NCI-H2081 treated with DMSO at 0.1 percent for 48 hours (cell line): ENCODE results near the gene TP73.
A peak's percentile ranks its signal among the peaks of the same experiment; 100 is the strongest.
"Not testable (repeated sequence)": the region's sequence is repeated elsewhere in the genome, so short reads cannot be mapped to it uniquely, and the experiment has no call there.

Experiments used
- DNase-seq: peaks from one replicate; lab custom pipeline; 2025; lab: John Stamatoyannopoulos, UW

Gene TP73

DNA sequence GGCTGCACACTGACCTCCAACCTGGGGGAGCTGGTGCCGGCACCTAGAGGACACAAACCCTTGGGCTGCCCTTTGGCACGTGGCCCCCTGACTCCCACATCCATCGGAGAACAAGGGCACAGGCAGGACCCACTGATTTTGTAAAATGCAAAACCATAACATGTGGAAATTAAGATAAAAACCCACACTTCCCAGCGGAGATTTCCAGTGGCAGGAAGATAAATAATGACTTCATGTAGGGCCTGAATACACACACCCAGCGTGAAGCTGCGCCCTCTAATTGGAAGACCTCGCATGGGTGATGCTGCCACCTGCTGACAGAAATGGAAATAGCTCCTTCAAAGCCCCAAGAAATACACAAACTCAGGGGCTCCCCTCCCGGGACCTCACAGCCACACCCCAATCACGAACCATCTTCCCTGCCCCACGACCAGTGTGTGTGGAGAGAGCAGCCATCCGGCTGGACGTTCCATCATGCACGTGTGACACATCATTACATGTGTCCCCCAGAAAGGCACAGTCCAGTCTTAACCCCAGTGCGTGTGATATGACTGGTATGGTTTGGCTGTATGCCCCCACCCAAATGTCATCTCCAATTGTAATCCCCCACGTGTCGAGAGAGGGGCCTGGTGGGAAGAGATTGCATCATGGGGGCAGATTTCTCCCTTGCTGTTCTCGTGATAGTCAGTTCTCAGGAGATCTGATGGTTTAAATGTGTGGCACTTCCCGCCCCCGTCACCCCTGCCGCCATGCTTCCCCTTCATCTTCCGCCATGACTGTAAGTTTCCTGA lies 33.2 kb upstream of the TP73 start:
- no peak for DNase-seq

DNA sequence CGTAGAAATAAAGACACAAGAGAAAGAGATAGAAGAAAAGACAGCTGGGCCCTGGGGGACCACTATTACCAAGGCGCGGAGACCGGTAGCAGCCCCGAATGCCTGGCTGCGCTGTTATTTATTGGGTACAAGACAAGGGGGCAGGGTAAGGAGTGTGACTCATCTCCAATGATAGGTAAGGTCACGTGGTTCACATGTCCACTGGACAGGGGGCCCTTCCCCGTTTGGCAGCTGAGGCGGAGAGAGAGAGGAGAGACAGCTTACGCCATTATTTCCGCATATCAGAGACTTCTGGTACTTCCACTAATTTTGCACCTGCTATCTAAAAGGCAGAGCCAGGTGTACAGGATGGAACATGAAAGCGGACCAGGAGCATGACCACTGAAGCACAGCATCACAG lies 31.6 kb upstream of the TP73 start:
- no peak for DNase-seq

DNA sequence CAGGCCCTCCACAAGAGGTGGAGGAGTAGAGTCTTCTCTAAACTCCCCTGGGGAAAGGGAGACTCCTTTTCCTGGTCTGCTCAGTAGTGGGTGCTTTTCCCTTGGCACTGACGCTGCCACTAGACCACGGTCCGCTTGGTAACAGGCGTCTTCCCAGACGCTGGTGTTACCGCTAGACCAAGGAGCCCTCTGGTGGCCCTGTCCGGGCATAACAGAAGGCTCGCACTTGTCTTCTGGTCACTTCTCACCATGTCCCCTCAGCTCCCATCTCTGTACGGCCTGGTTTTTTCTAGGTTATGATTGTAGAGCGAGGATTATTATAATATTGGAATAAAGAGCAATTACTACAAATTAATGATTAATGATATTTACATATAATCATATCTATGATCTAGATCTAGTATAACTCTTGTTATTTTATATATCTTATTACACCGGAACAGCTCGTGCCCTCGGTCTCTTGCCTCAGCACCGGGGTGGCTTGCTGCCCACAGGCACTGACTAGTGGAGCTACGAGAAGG lies 31.1 kb upstream of the TP73 start:
- not testable (repeated sequence) for DNase-seq

DNA sequence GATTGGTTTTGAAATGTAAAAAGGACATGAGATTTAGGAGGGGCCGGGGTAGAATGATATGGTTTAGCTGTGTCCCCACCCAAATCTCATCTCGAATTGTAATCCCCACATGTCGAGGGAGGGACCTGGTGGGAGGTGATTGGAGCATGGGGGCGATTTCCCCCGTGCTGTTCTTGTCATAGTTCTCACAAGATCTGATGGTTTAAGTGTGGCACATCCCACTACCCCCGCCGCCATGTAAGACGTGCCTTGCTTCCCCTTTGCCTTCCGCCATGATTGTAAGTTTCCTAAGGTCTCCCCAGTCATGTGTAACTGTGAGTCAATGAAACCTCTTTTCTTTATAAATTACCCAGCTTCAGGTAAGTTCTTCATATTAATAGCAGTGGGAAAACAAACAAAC lies 30.2 kb upstream of the TP73 start:
- not testable (repeated sequence) for DNase-seq

DNA sequence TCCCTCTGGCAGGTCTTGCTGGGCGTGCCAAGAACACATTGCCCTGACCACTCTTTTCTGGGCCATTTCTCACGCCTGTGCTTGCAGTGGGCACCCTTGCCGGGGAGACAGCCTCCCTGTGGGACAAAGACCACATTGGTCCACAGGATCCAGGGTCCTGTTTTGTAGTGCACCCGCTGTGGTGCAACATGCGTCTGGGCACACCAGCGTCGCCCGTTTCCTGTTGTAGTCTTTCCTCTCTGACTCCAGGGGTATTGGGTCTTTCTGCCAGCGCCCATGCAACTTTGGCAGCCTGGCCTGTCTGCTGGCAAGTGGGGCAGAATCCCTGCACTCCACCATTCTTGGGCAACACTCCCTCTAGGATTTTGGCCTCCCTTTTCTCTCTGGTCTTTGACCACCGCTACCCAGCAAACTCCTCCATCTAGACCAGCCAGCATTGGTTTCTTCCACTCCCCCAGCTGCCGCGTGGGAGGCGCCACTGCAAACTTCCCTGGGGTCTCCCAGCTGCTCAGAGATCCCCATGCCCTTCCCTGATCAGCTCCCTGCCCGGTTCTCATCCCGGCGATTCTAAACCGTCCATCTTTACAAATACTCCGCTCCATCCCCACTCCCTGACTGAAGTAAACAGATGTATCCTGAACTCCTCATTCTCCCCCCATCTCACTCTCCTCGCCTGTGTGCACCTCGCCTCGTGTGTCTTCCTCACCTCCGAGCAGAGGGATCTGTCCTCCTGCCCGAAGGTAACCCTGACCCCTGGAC lies 28.7 kb upstream of the TP73 start:
- DNase-seq = no peak

DNA sequence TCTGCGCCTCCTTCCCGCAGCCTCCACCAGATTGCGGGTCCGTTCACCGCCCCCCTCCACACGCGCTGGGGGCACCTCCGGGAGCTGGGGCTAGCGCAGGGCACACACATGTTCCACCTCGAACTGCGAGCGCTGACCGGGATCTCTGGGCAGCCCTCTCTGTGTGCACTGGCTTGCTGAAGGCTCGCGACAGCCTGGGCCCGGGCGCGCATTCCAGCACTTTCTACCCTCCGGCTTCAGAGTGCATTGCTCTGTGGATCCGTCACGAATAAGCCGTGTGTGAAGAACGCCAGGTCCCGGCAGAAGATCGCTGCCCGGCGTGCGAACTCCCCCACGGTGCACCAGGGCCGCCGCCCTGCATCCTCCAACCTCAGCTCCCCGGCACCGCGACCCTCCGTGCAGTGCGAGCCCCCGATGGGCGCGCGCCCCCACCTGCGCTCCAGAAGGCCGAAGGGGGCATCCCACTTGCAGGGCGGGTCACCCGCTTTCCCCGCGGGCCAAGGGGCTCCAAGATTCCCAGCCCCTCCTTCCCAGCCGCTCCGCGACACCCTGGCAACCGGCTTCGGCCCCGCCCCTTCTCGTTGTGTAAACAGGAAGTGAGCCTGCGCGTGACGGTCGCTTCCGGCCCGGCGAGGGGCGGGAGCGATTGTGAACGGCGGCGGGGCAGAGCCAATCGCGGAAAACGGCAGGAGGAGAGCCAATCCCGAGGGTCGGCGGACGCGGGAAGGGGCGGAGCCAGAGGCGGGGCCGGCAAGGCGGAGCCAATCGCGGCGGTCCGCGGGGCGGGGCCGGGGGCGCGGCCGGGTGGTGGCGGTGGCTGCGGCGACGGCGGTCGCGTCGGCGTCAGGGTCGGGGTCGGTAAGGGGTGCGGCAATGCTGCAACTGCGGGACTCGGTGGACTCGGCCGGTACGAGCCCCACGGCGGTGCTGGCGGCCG lies 27.8 kb upstream of the TP73 start, which contains the start of gene TPRG1L:
TPRG1L (plus strand) TSS at position 816 of the 937 bp plus-strand sequence; CDS start at position 874, 58 bp downstream.
- DNase-seq = peak; percentile 79

DNA sequence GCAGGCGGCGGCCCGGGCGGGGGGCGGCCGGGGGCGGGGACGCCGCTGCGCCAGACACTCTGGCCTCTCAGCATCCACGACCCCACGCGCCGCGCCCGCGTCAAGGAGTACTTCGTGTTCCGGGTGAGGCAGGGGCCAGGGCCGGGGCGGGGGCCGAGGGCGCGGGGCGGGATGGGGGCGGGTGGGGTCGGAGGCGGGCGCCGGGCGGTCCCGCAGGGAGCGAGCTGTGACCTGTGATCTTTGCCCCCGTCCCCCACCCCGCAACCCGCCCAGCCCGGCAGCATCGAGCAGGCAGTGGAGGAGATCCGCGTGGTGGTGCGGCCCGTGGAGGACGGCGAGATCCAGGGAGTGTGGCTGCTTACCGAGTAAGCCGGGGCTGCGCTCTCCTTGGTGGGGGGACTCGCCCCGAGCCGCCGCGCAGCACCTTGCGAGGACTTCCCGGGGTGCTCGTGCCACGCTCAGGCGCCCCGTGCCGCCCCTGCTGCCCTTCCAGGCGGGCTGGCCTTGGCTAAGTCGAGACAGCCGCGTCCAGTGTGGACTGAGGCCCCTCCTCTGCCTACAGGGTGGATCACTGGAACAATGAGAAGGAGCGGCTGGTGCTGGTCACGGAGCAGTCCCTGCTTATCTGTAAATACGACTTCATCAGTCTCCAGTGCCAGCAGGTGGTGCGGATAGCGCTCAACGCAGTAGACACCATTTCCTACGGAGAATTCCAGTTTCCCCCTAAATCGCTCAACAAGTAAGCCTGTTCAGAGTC lies 27.0 kb upstream of the TP73 start:
- DNase-seq = no peak

DNA sequence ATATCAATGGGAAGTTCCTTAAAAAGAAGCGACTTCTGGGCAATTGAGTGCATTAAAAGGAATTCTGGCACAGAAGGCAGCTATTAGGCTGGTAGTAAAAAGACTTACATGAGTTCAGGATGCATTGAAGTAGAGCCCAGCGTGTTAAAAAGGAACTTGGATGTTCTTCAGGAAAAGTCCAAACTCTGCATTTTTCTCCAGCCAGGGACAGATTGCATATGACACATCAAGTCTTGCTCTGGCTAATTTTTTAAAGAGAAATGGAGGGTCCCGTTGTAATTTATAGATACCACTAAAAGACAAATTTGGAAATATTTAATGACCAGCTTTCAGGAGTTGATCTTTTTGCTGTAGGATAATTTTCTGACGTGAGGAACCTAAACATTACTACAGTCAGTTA lies 26.3 kb upstream of the TP73 start:
- DNase-seq = no peak

DNA sequence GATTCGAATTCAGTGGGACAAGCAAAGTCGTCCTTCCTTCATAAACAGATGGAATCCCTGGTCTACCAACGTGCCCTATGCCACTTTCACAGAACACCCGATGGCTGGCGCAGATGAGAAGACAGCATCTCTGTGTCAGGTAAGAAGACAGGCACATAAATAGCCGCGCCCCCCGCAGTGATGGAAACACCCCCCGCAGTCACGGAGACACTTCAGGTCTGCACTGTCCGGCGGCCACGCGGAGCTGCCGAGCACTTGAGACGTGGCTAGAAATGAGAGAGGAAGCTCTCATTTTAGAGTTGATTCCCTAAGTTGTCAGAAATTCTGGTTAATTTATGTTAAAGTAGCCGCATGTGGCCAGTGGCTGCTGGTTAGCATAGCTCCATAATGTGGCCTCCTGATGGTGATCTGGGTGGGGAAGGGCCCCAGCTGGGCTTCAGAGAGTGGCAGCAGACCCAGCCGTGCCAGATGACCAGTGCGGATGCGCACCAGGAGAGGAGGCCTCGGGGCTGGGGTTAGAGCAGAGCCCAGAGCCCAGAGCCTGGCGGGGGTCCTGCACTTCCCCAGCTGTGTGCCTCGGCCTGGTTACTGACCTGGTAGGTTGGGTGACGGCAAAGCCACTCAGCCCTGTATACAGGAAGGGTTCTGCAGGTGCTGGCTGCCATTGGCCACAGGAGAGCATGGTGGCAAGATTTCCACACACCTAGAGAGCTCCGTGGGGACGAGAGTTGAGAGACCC lies 24.6 kb upstream of the TP73 start:
- DNase-seq = no peak

DNA sequence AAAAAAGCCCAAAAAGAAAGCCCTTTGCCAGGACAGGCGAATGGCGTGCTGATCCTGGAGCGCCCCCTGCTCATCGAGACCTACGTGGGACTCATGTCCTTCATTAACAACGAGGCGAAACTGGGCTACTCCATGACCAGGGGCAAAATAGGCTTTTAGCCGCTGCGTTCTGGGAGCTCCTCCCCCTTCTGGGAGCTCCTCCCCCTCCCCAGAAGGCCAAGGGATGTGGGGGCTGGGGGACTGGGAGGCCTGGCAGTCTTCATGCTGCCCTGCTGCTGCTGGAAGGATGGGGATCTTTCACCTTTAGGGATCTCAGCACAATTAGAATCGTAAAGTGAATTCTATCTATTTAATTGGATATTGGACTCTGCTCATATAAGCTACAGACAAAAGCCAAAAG lies 23.9 kb upstream of the TP73 start:
- no peak for DNase-seq

DNA sequence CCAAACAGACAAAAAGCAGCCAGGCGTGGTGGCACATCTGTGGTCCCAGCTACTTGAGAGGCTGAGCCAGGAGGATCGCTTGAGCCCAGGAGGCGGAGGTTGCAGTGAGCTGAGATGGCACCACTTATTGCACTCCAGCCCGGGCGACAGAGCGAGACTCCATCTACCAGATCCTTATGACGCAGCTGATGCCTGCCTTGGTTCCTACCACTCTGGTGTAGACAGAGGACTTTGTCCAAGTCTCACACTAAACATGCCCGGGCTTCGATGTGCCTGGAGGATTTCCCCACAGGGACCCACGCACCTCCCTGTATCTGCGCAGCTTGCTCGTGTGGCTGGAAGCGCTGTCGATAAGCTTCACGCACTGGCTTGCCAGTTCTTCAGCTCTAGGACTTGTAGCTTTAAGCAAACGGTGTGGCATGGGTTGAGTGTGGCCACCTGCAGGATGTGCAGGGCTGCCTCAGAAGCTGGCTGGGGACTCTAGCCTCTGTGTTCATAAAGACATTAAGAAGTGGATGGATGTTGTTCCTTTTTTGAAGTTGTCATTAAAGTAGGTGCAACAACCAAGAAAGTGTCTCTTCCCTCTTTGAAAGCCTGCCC lies 22.7 kb upstream of the TP73 start:
- DNase-seq = no peak

DNA sequence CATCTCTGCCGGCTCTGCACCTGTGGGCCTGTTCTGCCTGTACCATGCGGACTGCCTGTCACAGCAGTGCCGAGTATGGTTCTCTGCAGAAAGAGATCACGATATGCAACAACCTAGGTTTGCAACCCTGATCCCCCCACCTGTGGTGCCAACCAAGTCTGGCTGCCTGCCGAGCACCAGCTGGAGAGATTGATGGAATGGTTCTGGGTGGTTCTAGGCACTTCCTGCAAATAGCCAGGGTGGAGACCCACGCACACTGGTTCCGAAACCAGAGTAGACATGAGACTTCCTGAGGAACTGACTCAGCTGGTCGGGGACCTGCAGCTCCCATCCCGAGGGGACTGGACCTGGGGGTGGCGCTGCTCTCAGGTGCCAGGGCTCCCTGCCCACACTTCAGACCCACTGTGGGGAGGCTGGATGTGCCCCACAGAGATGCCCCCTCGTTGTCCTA lies 22.1 kb upstream of the TP73 start:
- DNase-seq = no peak

DNA sequence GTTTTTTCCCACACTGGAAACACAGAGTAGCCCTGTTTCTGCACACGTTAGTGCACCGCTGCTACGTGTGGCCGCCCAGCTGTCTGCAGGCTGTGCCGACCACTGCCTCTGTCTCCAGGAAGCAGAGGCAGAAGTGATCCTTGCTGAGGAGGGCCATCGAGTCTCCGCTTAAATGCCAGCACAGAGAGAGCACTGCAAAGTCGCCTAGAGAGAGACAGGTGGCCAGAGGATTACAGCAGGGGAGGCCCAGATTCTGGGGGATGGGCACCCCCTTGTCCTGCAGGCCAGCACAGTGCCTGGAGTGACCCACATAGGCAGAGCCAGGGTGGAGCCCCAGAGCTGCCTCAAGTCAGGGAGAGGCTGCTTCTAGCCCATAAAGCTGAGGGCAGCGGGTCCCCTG lies 21.4 kb upstream of the TP73 start:
- no peak for DNase-seq

DNA sequence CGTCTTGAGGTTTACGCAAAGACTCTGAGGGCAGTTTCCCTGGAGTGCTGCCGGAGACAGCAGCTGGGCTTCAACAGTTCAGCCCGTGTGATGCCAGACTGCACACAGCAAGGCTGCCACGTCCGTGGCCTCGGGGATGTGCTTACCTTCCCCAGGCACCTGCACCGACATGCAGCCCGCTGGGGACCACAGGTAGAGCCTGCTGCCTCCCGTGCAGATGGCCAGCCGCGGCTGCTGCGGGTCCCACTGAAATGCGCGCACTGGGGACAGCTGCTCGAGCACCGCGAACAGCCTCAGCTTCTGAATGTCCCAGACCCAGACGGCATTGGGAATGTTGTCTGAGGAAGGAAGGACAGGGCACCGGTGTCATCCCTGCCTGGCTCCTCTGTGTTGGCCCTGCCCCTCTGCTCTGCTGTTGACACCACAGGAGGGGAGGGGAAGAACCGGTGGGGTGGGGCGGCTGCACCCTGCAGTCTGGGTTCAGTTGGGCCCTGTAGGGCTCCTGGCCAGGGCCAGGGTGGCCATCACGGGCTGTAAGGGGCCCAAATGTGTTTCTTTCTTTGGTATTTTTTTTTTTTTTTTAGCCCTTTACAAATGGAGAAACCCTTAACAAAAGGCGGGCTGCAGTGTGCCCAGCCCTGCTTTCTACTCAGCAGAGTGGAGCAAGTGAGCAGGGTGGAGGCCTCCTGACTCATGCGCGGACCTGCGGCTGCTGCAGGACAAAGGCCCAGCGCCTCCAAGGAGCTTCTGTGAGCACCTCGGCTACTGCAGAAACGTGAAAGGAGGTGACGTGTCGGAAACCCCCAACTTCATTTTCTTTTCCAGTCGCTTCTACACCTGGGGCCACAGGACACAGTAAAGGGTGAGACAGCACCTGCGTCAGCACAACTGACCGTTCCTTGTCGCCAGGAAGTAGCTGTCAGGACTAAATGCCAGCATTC lies 20.7 kb upstream of the TP73 start:
- no peak for DNase-seq

DNA sequence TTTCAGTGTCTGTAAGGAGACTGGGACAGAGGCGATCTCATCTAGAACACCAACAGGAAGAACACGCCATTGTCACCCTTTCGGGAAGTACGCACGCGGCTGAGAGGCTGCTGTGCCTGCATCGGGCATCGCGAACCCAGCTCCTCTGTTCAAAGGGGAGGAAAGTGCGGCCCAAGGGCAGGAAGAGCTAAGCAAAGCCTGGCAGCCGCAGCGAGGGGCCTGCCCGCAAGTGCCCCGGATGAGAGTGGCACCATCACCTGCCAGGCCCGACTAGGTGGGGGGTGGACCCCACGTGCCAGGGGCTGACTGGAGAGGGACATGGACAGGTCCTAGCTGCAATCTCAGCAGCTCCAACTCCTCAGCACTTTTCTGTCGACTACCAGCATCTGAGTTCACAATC lies 20.0 kb upstream of the TP73 start:
- no peak for DNase-seq

DNA sequence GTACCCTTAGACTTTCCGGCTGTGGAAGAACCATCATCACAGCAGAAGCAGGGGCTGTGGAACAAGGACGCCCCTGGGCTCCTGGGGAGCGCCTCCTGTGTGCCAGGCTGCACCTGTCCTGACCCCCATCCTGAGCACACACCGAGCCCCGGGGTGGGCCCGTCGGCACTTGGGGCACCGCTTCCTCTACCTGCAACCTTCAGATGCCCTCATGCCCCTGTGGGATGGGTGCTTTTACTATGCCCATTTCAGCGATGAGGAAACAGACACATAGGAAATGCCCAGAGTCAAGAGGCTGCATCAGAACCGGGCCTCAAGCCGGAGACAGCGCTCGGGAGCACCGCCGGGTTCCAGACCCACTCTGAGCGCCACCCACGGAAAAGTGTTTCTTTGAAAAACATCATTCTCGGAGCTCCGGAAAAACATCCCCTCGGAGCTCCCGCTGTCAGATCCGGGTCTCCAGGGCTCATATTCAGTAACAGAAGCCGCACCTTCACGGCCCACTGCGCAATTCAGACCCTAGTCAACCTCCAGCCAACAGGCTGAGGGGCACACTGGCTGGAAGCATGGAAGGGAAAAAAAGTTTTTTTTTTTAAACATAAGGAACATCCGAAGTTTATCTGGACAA lies 19.5 kb upstream of the TP73 start:
- no peak for DNase-seq

DNA sequence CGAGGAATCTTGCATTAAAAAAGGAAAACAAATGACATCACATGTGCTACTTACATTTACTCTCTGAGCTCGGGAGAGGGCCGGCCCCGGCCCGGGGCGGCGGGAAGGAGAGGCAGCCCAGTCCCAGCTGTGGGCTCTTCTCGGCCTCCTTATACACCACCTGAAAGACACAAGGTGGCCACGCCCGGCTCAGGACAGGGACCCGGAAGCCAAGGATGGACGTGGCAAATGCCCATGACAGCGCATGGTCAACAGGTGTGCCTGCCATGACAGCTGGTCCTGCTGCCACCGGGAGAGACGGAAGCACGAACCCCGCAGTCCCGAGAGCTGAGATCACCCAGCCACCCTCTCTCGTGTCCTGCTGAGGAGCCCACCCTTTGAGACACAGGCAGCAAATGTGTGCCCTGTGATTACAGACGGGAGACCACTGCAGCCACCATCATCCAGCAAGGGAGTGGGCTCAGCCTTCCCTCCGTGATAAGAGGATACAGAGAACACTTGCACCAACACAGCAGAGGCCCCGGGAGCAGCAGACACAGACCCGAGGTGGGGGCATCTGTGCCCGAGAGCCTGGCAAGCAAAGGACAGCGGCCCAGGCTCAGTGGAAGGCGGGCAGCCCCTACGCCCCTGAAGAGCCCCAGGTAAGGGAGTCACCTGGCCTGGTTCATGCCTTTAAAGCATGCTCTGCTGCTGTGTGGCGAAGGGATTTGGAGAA lies 18.8 kb upstream of the TP73 start:
- no peak for DNase-seq
